SK-N-SH (cell line): ENCODE results near the gene PRKCA.
A peak's percentile ranks its signal among the peaks of the same experiment; 100 is the strongest.

Source experiments
- CTCF ChIP-seq: fragments of 200-600 bp; sonication (generic); IDR thresholded peaks from 2 replicates; pipeline ENCODE4 v1.6.1; 2017; ENCODE audit warnings: antibody characterized with exemption, mild to moderate bottlenecking, moderate library complexity
- ELF1 ChIP-seq: IDR thresholded peaks from 2 replicates; pipeline ENCODE4 v1.4.0; 2012
- EP300 ChIP-seq, 2 experiments: IDR thresholded peaks; 2 replicates each; pipeline versions ENCODE4 v1.4.0 to v1.6.1; 2012; ENCODE audit warnings: borderline replicate concordance in 1 of 2, low read depth in 1 of 2, low read length in 1 of 2
- EZH2phosphoT487 ChIP-seq: fragments of 200-600 bp; sonication (generic); IDR thresholded peaks from 2 replicates; pipeline ENCODE4 v1.6.1; 2017; ENCODE audit warnings: low read depth, mixed run types, mild to moderate bottlenecking, antibody characterized with exemption, moderate library complexity, borderline replicate concordance
- FOXM1 ChIP-seq: IDR thresholded peaks from 2 replicates; pipeline ENCODE4 v1.4.0; 2012; ENCODE audit warnings: low read depth, mild to moderate bottlenecking
- GATA2 ChIP-seq: sonication (generic); formaldehyde crosslinking; IDR thresholded peaks from 2 replicates; pipeline ENCODE4 v1.5.0; 2020; ENCODE audit warnings: mild to moderate bottlenecking, missing genetic modification reagents
- NRF1 ChIP-seq: IDR thresholded peaks from 2 replicates; pipeline ENCODE4 v1.6.1; 2012; ENCODE audit warnings: low read depth, mild to moderate bottlenecking, low read length
- POLR2AphosphoS5 ChIP-seq: IDR thresholded peaks from 2 replicates; pipeline ENCODE4 v1.6.1; 2012; ENCODE audit warnings: low read depth, low read length
- REST ChIP-seq: IDR thresholded peaks from 2 replicates; pipeline ENCODE4 v1.6.1; 2012; ENCODE audit warnings: mild to moderate bottlenecking, low read depth, low read length, moderate library complexity
- RFX5 ChIP-seq: IDR thresholded peaks from 2 replicates; pipeline ENCODE4 v1.6.1; 2012; ENCODE audit warnings: mild to moderate bottlenecking, improper control_type of control experiment, low read length
- TAF1 ChIP-seq: IDR thresholded peaks from 2 replicates; pipeline ENCODE4 v1.6.1; 2012; ENCODE audit warnings: low read depth, mild to moderate bottlenecking, low read length, moderate library complexity, borderline replicate concordance
- YY1 ChIP-seq: IDR thresholded peaks from 2 replicates; pipeline ENCODE4 v1.4.0; 2012; ENCODE audit warnings: low read depth, mild to moderate bottlenecking

GRCh38 chr17:66405836-66406677 lies 103.6 kb downstream of the PRKCA start:
- no peak for TF ChIP-seq YY1
- TF ChIP-seq GATA2: peak; percentile 81
- TF ChIP-seq FOXM1: no peak
- no peak for TF ChIP-seq CTCF
- TF ChIP-seq REST: no peak
- no peak for TF ChIP-seq NRF1
- TF ChIP-seq POLR2AphosphoS5: peak; percentile 44
- TF ChIP-seq EP300 (IDR thresholded peaks at IDR 0.05; ENCODE audit: borderline replicate concordance in 1 of 2, low read depth in 1 of 2, low read length in 1 of 2): peak; percentile 7 to 77; a peak in 3 of 4 replicates
- TF ChIP-seq EZH2phosphoT487: no peak
- no peak for TF ChIP-seq ELF1
- TF ChIP-seq RFX5: no peak; the same call in 1 of the 2 replicates
- no peak for TF ChIP-seq TAF1
